ENCODE results near the gene PAQR5.
"Not testable (repeated sequence)": the region's sequence is repeated elsewhere in the genome, so short reads cannot be mapped to it uniquely, and the experiment has no call there.

Gene PAQR5

GRCh38 chr15:69298697-69299441 lies at the start of gene PAQR5:
TSS of gene PAQR5 (plus strand) at chr15:69298912. CDS start at chr15:69360081, 61,169 bp downstream.
- no peak for DNase-seq

GRCh38 chr15:69253156-69253555 lies 45.6 kb upstream of the PAQR5 start:
- DNase-seq = no peak

- peak; percentile 40 for DNase-seq
Observed at GRCh38 chr15:69265347-69265955, 33.3 kb upstream of the PAQR5 start.

- no peak for DNase-seq
Observed at GRCh38 chr15:69271217-69271616, 27.5 kb upstream of the PAQR5 start.

- DNase-seq = no peak
Observed at GRCh38 chr15:69272139-69272538, 26.6 kb upstream of the PAQR5 start.

- DNase-seq = no peak
Observed at GRCh38 chr15:69272891-69273290, 25.8 kb upstream of the PAQR5 start.

GRCh38 chr15:69275074-69275670 lies 23.5 kb upstream of the PAQR5 start:
- DNase-seq = no peak

GRCh38 chr15:69275933-69276560 lies 22.7 kb upstream of the PAQR5 start:
- no peak for DNase-seq

- no peak for DNase-seq
Observed at GRCh38 chr15:69277316-69277715, 21.4 kb upstream of the PAQR5 start.

GRCh38 chr15:69279636-69280035 lies 19.1 kb upstream of the PAQR5 start:
- no peak for DNase-seq

- no peak for DNase-seq
Observed at GRCh38 chr15:69280783-69281182, 17.9 kb upstream of the PAQR5 start.

GRCh38 chr15:69282104-69282743 lies 16.5 kb upstream of the PAQR5 start:
- DNase-seq = no peak

GRCh38 chr15:69285834-69286233 lies 12.9 kb upstream of the PAQR5 start:
- no peak for DNase-seq

- no peak for DNase-seq
Observed at GRCh38 chr15:69288011-69288410, 10.7 kb upstream of the PAQR5 start.

GRCh38 chr15:69288531-69289341 lies 10.0 kb upstream of the PAQR5 start:
- DNase-seq = no peak

GRCh38 chr15:69289342-69290146 lies 9.2 kb upstream of the PAQR5 start:
- DNase-seq = no peak

- DNase-seq = no peak
Observed at GRCh38 chr15:69290346-69291164, 8.2 kb upstream of the PAQR5 start.

- not testable (repeated sequence) for DNase-seq
Observed at GRCh38 chr15:69291651-69292050, 7.1 kb upstream of the PAQR5 start.

GRCh38 chr15:69292826-69293420 lies 5.8 kb upstream of the PAQR5 start:
- DNase-seq = no peak
